ENCODE data around the gene FSTL1.

GRCh38 chr3:120449251-120449650, 1.5 kb downstream of the FSTL1 start:
- TF ChIP-seq CTCF (conservative IDR thresholded peaks at IDR 0.05; ENCODE audit: low read depth in 2 of 2) = no peak
- TF ChIP-seq ZNF114 (CRISPR knock-in tag; IDR thresholded peaks at IDR 0.05) = no peak
- no peak for TF ChIP-seq EZH2phosphoT487 (IDR thresholded peaks at IDR 0.05; ENCODE audit: unreplicated experiment)
- TF ChIP-seq POLR2AphosphoS5 (IDR thresholded peaks at IDR 0.05; ENCODE audit: low read depth) = no peak; the same call in 1 of the 2 replicates

All from GM23338 (cell line).